ENCODE data around the gene NCF4. TPM values are rescaled to one million over a fixed set of nuclear protein-coding genes. Genes with fewer than 3 reads are reported as not detected.

NCF4 gene
- not detected for total RNA-seq

GRCh38 chr22:36860821-36861659 is at the start of gene NCF4:
NCF4 (plus strand) TSS chr22:36861006; CDS start chr22:36861172, 166 bp downstream.

DNA sequence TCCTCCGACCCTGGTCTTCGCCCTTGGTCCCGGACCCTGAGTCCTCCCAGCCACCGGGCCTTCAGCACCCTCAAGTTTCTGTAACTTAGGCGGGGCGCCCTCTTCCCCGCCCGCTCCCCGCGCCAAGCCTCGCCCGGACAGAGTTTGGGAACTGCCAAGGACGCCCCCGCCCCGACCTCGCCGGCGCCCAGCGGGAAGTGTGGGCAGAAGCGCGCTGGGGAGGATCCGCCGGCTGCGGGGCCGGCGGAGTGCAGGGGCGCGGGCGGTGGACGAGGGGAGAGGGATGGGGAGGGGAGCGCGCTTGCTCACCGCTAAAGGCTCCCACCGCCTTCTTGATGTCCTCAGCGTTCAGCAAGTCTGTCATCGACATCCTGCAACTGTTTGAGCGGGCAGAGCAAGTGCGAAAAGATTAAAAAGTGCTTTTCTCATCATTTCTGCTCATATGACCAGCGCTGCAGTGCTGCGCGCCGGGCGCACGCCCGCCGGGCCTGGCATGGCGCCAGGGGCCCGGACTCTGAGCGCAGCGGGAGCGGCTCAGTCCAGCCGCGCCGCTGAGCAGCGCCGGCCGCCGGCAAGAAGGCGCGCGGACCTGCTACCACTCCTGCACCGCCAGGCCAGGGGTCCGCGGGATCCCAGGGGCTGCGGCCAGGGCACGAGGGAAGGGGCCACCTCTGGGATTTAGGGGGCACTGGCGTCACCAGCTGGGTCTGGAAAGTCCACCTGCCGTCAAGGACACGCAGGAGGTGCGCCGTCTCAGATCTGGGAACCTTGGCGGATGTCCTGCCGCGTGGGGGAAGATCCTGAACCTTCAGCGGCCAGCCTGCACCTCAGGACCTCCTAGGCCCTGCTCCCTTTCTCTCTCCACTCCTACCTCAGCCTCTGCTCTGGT is 43.9 kb upstream of the NCF4 start, which contains the start of gene PVALB:
PVALB (minus strand) TSS at position 400 of the 889 bp plus-strand sequence; CDS start at position 370, 30 bp downstream.

DNA sequence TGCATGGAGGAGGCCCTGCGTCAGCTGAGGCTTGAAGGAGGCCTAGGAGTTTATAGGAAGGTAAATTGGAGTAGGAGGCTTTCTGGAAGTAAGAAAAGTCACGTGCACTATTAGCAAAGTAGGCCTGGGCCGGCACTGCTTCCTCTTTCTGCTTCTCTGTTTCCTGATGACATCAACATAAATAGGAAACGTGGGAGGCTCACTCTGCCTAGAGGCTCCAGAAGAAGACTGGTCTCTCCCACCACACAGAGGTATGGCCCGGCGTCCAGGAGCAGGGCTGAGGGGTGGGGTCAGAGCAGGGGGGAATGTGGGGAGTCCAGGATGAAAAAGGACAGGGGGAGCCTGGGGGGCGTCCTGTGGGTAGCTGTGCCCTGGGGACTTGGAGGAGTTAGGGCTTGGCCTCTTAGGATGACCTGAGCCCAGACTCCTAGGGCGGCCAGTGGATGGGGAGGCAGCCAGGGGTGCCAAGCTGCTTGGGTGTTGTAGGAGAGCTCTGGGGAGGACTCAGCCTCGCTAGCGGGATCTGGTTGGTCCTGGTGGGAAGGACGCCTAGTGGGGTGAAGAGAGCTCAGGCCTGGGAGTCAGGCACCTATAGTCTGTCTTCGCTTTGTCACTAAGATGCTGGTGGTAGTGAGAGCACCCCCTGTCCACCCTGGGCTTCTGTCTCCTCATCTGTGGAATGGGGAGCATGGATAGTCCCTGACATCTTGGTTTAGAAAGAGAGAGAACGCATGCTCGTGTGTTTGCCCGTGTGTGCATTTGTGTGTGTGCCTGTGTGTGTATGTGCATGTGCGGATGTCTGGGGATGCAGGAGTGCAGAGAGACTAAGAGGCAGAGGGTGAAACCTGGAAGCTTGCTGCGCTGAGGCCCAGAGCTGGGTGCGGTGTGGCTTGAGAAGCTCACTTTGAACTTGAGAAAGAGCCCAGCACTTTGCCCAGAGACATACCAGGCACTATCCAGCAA is 52.9 kb downstream of the NCF4 start, which contains the start of gene CSF2RB:
CSF2RB (plus strand) TSS at position 202 of the 963 bp plus-strand sequence. CDS start 8,580 bp downstream, outside the sequence.

Other genes with a start within 250 kb of the NCF4 start
- gene CACNG2, start 157.3 kb upstream of the NCF4 start, total RNA-seq: 3.8 TPM
- gene IFT27, start 84.9 kb upstream of the NCF4 start, total RNA-seq: 26.3 TPM
- not detected for gene PVALB, start 44.0 kb upstream of the NCF4 start, total RNA-seq
- 0.31 TPM for gene CSF2RB, start 52.6 kb downstream of the NCF4 start, total RNA-seq
- 5.0 TPM for gene TST, start 158.4 kb downstream of the NCF4 start, total RNA-seq
- gene MPST, start 158.7 kb downstream of the NCF4 start, total RNA-seq: 24.1 TPM
- 28.8 TPM for gene KCTD17, start 190.7 kb downstream of the NCF4 start, total RNA-seq
- not detected for gene TMPRSS6, start 248.7 kb downstream of the NCF4 start, total RNA-seq

Measured in parietal lobe (tissue), 1 donor.